ENCODE measurements around the gene TMEM92. TPM values are rescaled to one million over a fixed set of nuclear protein-coding genes. Genes with fewer than 3 reads are reported as not detected.
A peak's percentile ranks its signal among the peaks of the same experiment; 100 is the strongest.

The TMEM92 gene
- total and polyA plus RNA-seq, 10 of the 15 experiments (the other 5 are each of a cell fraction or from before 2014, with no cell fraction given): 0.11 to 1.2 (median 0.32) TPM

DNA sequence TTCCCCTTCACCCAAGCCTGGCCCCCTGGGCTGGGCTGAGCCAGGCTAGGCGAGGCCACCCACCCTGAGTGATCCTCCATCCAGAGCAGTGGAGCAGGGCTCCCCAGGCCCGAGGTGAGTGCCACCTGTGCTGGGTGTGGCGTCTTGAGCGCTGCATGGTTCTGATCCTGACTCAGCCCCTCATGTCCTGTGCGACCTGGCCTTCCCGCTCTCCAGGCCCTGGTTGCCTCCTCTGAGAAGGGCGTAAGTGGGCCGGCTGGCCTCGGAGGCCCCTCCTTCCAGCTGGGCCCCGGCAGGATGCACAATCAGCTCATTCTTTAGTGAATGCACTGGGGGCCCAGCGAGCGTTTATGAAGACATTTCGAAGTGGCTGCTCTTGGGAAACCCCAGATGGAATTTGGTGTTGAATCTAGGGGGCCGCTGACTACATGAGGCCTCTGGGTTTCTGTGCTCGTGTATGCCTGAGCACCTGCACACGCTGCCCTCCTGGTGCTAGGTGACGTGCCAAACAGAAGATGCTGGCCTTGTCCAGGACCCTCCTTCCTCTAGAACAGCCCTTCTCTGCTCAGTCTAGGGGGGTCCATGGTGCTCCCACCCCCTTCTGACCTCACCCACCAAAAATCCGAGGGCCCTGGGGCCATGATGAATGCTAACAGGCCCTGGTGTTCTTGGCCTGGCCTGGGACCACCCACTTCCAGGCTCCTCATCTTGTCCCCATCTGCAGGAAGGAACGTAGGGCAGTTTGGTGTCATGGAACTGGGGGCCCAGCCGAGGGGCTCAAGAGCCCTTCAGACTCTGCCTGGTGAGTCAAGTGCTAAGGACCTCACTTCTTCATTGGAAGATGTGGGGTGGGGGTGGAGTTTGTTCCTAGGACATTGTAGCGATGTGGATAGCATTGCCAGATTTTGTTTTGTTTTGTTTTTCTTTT is 3.6 kb upstream of the TMEM92 start:
- H3K36me3 ChIP-seq (ENCODE audit: control insufficient read depth in 2 of 2, insufficient read depth in 2 of 2, low read length in 1 of 2): no peaks in the 10 kb centered on the region
- H3K9ac ChIP-seq (ENCODE audit: control insufficient read depth, insufficient read depth, low read length): no peak overlapping the region
- H3K27ac ChIP-seq (ENCODE audit: control insufficient read depth, insufficient read depth): no peak overlapping the region
- no peaks in the 10 kb centered on the region for H3K79me2 ChIP-seq (ENCODE audit: control insufficient read depth, insufficient read depth, low read length)
- ChIA-PET POLR2A (interaction anchor here (0.5 kb wide), 1 partner anchor 208 kb away, joined by 6 read pairs; no protein-coding TSS in a partner anchor), SMC1A (ENCODE audit: uncharacterized antibody, unreplicated experiment) (interaction anchor here (1.4 to 9.4 kb wide), 3 partner anchors 24 to 69 kb away, joined by 4 to 87 read pairs (median 71); partner anchors contain the start of gene COL1A1), CTCF (interaction anchor here (0.6 to 19.2 kb wide), 14 partner anchors 18 to 183 kb away, joined by 3 to 298 read pairs (median 6); partner anchors contain the start of gene COL1A1), RAD21 (ENCODE audit: unreplicated experiment) (interaction anchor here (1.9 to 7.4 kb wide), 3 partner anchors 26 to 70 kb away, joined by 10 to 84 read pairs (median 51); partner anchors contain the start of gene COL1A1)
- H2AFZ ChIP-seq (ENCODE audit: control insufficient read depth, low read depth, low read length): no peak overlapping the region
- ATAC-seq (peak; percentile 13), FAIRE-seq (no peak), DNase-seq (ENCODE audit: low read depth, low spot score) (no peak)
- no peaks in the 10 kb centered on the region; the same call in 1 of the 2 replicates for H3K4me1 ChIP-seq (ENCODE audit: control insufficient read depth, insufficient read depth, low read length)
- H4K20me1 ChIP-seq (ENCODE audit: control insufficient read depth, insufficient read depth): no peaks in the 10 kb centered on the region
- BruUV-seq (replicated peaks): no TSS peak
- 44% methylated on average over 21 of the region's 21 CpGs for WGBS (ENCODE audit: insufficient coverage, insufficient replicate concordance, low lambda C conversion rate, missing lambda C conversion rate)
- in situ Hi-C loops (cut with MboI): loop anchor here (5.0 kb wide), 1 partner anchor 63 kb away; no protein-coding TSS in a partner anchor
- intact Hi-C loops (cut with micrococcal nuclease; ENCODE audit: unreplicated experiment): no loop called here
- no peak overlapping the region for H3K4me3 ChIP-seq
- H3K9me3 ChIP-seq (replicated peaks; ENCODE audit: control insufficient read depth, insufficient read depth, low read length): no peaks in the 10 kb centered on the region
- no peak overlapping the region for H3K4me2 ChIP-seq (ENCODE audit: control insufficient read depth, insufficient read depth)
- no peaks in the 10 kb centered on the region for H3K27me3 ChIP-seq (replicated peaks in 1 of 2; ENCODE audit: control insufficient read depth in 2 of 2, insufficient read depth in 2 of 2, low read length in 1 of 2)
- no peak for TF ChIP-seq KAT2A (conservative IDR thresholded peaks at IDR 0.05; ENCODE audit: control insufficient read depth, low read depth, low read length)
- no peak for TF ChIP-seq EP300 (IDR thresholded peaks at IDR 0.05; ENCODE audit: borderline replicate concordance in 1 of 2, control insufficient read depth in 1 of 2, low read depth in 2 of 2, low read length in 2 of 2)
- TF ChIP-seq, protein P1, sequence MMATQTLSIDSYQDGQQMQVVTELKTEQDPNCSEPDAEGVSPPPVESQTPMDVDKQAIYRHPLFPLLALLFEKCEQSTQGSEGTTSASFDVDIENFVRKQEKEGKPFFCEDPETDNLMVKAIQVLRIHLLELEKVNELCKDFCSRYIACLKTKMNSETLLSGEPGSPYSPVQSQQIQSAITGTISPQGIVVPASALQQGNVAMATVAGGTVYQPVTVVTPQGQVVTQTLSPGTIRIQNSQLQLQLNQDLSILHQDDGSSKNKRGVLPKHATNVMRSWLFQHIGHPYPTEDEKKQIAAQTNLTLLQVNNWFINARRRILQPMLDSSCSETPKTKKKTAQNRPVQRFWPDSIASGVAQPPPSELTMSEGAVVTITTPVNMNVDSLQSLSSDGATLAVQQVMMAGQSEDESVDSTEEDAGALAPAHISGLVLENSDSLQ (IDR thresholded peaks at IDR 0.05): no peak
- TF ChIP-seq, protein P2, sequence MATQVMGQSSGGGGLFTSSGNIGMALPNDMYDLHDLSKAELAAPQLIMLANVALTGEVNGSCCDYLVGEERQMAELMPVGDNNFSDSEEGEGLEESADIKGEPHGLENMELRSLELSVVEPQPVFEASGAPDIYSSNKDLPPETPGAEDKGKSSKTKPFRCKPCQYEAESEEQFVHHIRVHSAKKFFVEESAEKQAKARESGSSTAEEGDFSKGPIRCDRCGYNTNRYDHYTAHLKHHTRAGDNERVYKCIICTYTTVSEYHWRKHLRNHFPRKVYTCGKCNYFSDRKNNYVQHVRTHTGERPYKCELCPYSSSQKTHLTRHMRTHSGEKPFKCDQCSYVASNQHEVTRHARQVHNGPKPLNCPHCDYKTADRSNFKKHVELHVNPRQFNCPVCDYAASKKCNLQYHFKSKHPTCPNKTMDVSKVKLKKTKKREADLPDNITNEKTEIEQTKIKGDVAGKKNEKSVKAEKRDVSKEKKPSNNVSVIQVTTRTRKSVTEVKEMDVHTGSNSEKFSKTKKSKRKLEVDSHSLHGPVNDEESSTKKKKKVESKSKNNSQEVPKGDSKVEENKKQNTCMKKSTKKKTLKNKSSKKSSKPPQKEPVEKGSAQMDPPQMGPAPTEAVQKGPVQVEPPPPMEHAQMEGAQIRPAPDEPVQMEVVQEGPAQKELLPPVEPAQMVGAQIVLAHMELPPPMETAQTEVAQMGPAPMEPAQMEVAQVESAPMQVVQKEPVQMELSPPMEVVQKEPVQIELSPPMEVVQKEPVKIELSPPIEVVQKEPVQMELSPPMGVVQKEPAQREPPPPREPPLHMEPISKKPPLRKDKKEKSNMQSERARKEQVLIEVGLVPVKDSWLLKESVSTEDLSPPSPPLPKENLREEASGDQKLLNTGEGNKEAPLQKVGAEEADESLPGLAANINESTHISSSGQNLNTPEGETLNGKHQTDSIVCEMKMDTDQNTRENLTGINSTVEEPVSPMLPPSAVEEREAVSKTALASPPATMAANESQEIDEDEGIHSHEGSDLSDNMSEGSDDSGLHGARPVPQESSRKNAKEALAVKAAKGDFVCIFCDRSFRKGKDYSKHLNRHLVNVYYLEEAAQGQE (IDR thresholded peaks at IDR 0.05; ENCODE audit: low read depth, low read length): no peak
- TF ChIP-seq ATF7 (IDR thresholded peaks at IDR 0.05; ENCODE audit: low read depth): no peak
- TF ChIP-seq, protein P3, sequence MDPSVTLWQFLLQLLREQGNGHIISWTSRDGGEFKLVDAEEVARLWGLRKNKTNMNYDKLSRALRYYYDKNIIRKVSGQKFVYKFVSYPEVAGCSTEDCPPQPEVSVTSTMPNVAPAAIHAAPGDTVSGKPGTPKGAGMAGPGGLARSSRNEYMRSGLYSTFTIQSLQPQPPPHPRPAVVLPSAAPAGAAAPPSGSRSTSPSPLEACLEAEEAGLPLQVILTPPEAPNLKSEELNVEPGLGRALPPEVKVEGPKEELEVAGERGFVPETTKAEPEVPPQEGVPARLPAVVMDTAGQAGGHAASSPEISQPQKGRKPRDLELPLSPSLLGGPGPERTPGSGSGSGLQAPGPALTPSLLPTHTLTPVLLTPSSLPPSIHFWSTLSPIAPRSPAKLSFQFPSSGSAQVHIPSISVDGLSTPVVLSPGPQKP (IDR thresholded peaks at IDR 0.05; ENCODE audit: low read depth, low read length): no peak
- TF ChIP-seq, protein P4, sequence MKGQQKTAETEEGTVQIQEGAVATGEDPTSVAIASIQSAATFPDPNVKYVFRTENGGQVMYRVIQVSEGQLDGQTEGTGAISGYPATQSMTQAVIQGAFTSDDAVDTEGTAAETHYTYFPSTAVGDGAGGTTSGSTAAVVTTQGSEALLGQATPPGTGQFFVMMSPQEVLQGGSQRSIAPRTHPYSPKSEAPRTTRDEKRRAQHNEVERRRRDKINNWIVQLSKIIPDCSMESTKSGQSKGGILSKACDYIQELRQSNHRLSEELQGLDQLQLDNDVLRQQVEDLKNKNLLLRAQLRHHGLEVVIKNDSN (IDR thresholded peaks at IDR 0.05; ENCODE audit: borderline replicate concordance, extremely low read length, insufficient read depth, low read depth, low read length): no peak
- no peak for TF ChIP-seq KDM1A (IDR thresholded peaks at IDR 0.05; ENCODE audit: borderline replicate concordance)
- no peak for TF ChIP-seq CREB1 (IDR thresholded peaks at IDR 0.05; ENCODE audit: low read depth)
- no peak for TF ChIP-seq SUZ12 (IDR thresholded peaks at IDR 0.05; ENCODE audit: unreplicated experiment)
- TF ChIP-seq, protein P5, sequence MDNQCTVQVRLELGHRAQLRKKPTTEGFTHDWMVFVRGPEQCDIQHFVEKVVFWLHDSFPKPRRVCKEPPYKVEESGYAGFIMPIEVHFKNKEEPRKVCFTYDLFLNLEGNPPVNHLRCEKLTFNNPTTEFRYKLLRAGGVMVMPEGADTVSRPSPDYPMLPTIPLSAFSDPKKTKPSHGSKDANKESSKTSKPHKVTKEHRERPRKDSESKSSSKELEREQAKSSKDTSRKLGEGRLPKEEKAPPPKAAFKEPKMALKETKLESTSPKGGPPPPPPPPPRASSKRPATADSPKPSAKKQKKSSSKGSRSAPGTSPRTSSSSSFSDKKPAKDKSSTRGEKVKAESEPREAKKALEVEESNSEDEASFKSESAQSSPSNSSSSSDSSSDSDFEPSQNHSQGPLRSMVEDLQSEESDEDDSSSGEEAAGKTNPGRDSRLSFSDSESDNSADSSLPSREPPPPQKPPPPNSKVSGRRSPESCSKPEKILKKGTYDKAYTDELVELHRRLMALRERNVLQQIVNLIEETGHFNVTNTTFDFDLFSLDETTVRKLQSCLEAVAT (IDR thresholded peaks at IDR 0.05): no peak
- TF ChIP-seq ZNF622 (IDR thresholded peaks at IDR 0.05): no peak

Data from GM12878 (cell line).